ENCODE results near the gene LRRC49.

GRCh38 chr15:70954733-70955132 is 62.1 kb downstream of the LRRC49 start:
- TF ChIP-seq CTCF (IDR thresholded peaks at IDR 0.05; ENCODE audit: low read depth, low read length), result no peak
- no peak for TF ChIP-seq EZH2phosphoT487 (IDR thresholded peaks at IDR 0.05; ENCODE audit: low read depth)
